HG03064 (cell line): ENCODE data around the gene RALY.

ENCODE experiments used
- ATAC-seq: cut with Tn5 transposase; IDR thresholded peaks from one replicate; pipeline ENCODE4 v1.9.1; 2021; ENCODE audit warnings: low read depth; ENCODE audit not compliant: unreplicated experiment

Gene RALY

GRCh38 chr20:34099675-34100074 lies 106.0 kb downstream of the RALY start:
- no peak for ATAC-seq

- ATAC-seq: no peak
Observed at GRCh38 chr20:34100576-34100975, 106.9 kb downstream of the RALY start.

- ATAC-seq: no peak
Observed at GRCh38 chr20:34102342-34102741, 108.6 kb downstream of the RALY start.

GRCh38 chr20:34104059-34104458 lies 110.3 kb downstream of the RALY start:
- ATAC-seq: no peak

- ATAC-seq: no peak
Observed at GRCh38 chr20:34105978-34106675, 112.4 kb downstream of the RALY start.

GRCh38 chr20:34108616-34109174 lies 115.0 kb downstream of the RALY start:
- no peak for ATAC-seq

- no peak for ATAC-seq
Observed at GRCh38 chr20:34109442-34109841, 115.7 kb downstream of the RALY start.

- ATAC-seq: no peak
Observed at GRCh38 chr20:34110025-34110744, 116.5 kb downstream of the RALY start.

GRCh38 chr20:34110745-34111641 lies 117.3 kb downstream of the RALY start:
- no peak for ATAC-seq

GRCh38 chr20:34111702-34112599 lies 118.2 kb downstream of the RALY start, which contains the start of gene EIF2S2:
EIF2S2 (minus strand) TSS chr20:34112243; CDS start chr20:34112110, 133 bp downstream.
- peak; percentile 84 for ATAC-seq

GRCh38 chr20:34112600-34113101 lies 118.9 kb downstream of the RALY start:
- no peak for ATAC-seq

GRCh38 chr20:34114809-34115208 lies 121.1 kb downstream of the RALY start:
- no peak for ATAC-seq

GRCh38 chr20:34115232-34115631 lies 121.5 kb downstream of the RALY start:
- ATAC-seq: no peak

- ATAC-seq: no peak
Observed at GRCh38 chr20:34120213-34120612, 126.5 kb downstream of the RALY start.

GRCh38 chr20:34122274-34122980 lies 128.7 kb downstream of the RALY start:
- ATAC-seq: no peak

GRCh38 chr20:34123309-34123708 lies 129.6 kb downstream of the RALY start:
- no peak for ATAC-seq

GRCh38 chr20:34124469-34125249 lies 130.9 kb downstream of the RALY start:
- no peak for ATAC-seq

- ATAC-seq: no peak
Observed at GRCh38 chr20:34127792-34128191, 134.1 kb downstream of the RALY start.
